GM21526 (cell line): ENCODE measurements around the gene PGA3.
"Not testable (repeated sequence)": the region's sequence is repeated elsewhere in the genome, so short reads cannot be mapped to it uniquely, and the experiment has no call there.

Experiments
- ATAC-seq: cut with Tn5 transposase; IDR thresholded peaks from one replicate; pipeline ENCODE4 v1.9.1; 2021; ENCODE audit warnings: moderate library complexity; ENCODE audit not compliant: unreplicated experiment, low FRiP score

PGA3 gene

DNA sequence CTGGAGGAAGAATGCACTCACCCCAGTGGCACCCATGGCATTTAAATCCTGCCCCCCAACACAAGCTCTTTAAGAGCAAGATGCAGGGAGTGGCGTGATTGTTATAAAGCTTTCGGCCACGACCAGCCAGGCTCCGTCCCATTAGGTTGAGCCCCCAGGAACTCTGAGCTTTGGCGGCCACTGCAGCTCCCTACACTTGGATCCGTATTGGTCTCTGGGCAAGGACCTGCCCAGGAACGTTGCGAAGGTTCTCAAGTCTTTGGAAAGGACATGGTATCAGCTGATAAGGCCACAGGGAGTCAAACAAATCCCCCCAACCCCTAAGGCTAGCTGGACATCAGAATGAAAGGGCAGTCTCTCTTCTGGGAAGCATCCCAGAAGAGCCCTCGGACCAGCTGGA is 32.7 kb upstream of the PGA3 start:
- ATAC-seq: no peak

GRCh38 chr11:61171907-61172306 is 31.4 kb upstream of the PGA3 start:
- no peak for ATAC-seq

GRCh38 chr11:61172356-61172755 is 31.0 kb upstream of the PGA3 start:
- ATAC-seq: no peak

DNA sequence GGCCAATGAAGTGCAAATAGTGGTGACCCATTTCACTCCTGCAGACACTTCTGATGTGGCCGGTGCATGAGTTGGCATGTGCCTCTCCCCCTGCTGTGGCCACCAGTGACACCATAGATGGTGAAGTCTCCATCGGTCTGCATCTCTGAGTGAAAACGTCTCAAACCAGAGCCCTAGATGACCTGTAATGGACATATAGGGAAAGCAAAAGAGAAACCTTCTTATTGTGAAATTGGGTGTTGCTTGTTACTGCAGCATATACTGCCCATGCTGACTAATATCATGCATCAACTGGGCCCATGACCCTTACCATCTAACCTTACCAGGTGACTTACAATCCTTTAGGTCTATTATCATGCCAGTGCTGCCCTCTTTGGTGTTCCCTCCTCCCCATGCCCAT is 30.4 kb upstream of the PGA3 start:
- ATAC-seq: no peak

GRCh38 chr11:61173456-61173855 is 29.9 kb upstream of the PGA3 start:
- no peak for ATAC-seq

GRCh38 chr11:61174273-61174672 is 29.0 kb upstream of the PGA3 start:
- no peak for ATAC-seq

DNA sequence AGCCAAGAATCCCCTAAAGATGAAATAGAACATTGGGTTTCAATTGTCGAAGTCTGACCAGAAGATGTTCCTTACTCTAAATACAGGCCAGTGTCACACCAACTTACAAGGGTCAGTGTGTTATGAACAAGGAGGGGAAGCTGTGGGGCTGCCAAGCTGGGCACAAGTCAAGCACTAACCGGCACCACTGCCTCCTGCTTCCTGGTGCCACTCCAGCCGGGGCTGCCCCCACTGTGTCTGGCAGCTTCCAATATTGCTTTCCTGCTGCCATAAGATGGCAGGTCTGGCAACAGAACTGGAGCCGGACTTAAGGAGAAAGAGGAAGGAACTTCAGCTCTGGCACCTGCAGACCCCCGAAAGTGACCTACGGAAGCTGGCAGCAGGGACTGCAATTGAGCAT is 28.4 kb upstream of the PGA3 start:
- no peak for ATAC-seq

- no peak for ATAC-seq
Observed at GRCh38 chr11:61176446-61176845, 26.9 kb upstream of the PGA3 start.

GRCh38 chr11:61180205-61180604 is 23.1 kb upstream of the PGA3 start:
- ATAC-seq: not testable (repeated sequence)

DNA sequence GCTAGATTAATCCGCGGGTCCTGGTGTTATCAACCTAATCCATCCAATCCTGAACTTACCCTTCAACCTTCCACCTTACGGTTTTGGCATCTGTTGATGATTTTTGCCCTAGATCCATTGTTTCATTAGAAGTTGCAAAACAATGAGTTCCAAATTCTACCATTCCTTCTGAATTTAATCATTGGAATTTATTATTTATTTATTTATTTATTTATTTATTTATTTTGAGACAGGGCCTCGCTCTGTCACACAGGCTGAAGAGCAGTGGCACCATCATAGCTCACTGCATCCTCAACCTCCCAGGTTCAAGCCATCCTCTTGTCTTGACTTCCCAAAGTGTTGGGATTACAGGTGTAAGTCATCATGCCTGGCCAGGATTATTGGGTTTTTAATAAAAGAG is 21.8 kb upstream of the PGA3 start:
- no peak for ATAC-seq

- ATAC-seq: no peak
Observed at GRCh38 chr11:61183645-61184044, 19.7 kb upstream of the PGA3 start.

- no peak for ATAC-seq
Observed at GRCh38 chr11:61186504-61186903, 16.8 kb upstream of the PGA3 start.

- ATAC-seq: no peak
Observed at GRCh38 chr11:61187505-61188130, 15.7 kb upstream of the PGA3 start.

- no peak for ATAC-seq
Observed at GRCh38 chr11:61189933-61190332, 13.4 kb upstream of the PGA3 start.

- no peak for ATAC-seq
Observed at GRCh38 chr11:61193596-61193995, 9.7 kb upstream of the PGA3 start.

DNA sequence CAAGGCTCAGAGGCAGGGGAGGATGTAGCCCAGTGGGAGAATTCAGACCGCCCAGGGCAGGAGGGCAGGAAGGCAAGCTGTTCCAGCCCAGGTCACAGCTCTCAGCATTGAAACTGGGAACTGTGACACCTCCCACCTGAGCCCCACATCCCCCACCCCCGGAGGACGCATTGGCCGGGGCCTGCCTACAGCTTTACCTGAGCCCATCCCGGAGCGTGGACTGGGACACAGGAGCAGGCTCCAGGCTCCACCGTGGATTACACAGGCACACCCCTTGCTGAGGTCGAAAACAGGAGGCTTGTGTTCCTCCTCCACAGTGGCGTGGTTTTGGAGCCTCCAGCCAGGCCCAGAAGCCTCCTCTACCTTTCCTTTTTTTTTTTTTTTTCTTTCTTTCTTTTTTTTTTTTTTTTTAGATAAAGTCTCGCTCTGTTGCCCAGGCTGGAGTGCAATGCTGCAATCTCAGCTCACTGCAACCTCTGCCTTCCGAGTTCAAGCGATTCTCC is 9.1 kb upstream of the PGA3 start:
- no peak for ATAC-seq

- ATAC-seq: no peak
Observed at GRCh38 chr11:61194981-61195695, 8.2 kb upstream of the PGA3 start.

- no peak for ATAC-seq
Observed at GRCh38 chr11:61195719-61196118, 7.6 kb upstream of the PGA3 start.

DNA sequence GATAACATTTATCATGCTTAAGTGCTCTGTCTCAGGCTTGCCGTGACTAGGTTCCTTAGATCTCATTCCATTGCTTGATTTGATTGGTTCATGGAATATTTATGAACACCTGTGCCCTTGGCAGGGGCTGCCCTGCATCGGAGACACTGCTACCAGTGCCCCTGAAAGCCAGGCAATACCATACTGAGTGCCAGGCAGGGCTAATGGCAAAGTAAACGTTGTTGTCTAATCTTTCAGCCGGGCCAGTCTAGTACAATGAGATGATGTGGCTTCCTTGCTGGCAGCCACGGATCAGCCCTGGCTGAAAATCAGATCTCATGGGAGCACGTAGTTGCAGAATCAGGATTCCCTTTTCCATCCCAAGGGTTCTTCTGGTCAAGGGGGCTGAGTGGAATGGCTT is 5.0 kb upstream of the PGA3 start:
- ATAC-seq: no peak

DNA sequence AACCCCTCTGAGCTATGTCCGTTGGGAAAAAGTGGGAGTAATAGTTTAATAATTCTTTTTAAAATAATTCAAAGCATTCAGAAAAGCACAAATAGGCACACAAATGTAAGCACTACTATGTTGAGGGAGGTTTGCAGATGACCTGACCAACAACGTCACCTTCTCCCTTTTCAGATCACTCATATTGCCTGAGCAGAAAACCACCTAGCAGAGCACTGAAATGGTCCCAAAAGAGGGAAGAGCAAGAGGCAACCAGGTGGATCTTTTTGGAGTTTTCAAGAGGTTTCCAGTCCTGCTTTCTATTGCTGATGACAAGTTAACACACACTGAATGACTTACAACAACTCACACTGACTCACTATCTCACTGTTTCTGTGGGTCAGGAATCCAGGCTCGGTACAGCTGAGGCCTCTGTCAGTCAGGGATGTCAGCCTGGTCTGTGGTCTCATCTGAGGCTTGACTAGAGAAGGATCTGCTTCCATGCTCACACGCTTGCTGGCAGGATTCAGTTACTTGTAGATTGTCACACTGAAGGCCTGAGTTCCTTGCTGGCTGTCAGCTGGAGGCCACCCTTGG is 4.3 kb upstream of the PGA3 start:
- ATAC-seq: no peak

DNA sequence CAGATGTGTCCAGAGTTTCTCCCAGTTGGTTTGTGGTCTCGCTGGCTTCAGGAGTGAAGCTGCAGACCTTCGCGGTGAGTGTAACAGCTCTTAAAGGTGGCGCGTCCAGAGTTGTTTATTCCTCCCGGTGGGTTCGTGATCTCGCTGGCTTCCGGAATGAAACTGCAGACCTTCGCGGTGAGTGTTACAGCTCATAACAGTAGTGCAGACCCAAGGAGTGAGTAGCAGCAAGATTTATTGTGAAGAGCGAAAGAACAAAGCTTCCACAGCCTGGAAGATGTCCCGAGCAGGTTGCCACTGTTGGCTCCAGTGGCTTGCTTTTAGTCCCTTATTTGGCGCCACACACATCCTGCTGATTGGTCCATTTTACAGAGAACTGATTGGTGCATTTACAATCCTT is 1.8 kb upstream of the PGA3 start:
- ATAC-seq: no peak

- not testable (repeated sequence) for ATAC-seq
Observed at GRCh38 chr11:61203873-61204272, 558 bp downstream of the PGA3 start.
